ENCODE measurements around the gene FAM114A1. TPM values are rescaled to one million over a fixed set of nuclear protein-coding genes. Genes with fewer than 3 reads are reported as not detected.

Gene FAM114A1
- total and polyA plus RNA-seq, 7 donors, result 5.6 to 20.0 (median 15.4) TPM

- Histone ChIP-seq H3K4me3 (no peak overlapping the region), H3K4me1 (no peaks in the 10 kb centered on the region), H3K9me3 (no peaks in the 10 kb centered on the region), H3K27ac (no peak overlapping the region), H3K36me3 (ENCODE audit: insufficient read depth in 1 of 2, low read depth in 1 of 2) (peaks cover 8 to 85% of the 10 kb centered on the region in 2 donors), H3K27me3 (ENCODE audit: insufficient read depth in 3 of 3, low read length in 2 of 3) (no peaks in the 10 kb centered on the region)
- 78 to 83% (median 80%) methylated on average over 6 of the region's 6 CpGs for WGBS, 3 donors
- DNase-seq (no peak), ATAC-seq (no peak)
- intact Hi-C loops (cut with DNase I), result no loop called here
- no peak for TF ChIP-seq CTCF (IDR thresholded peaks at IDR 0.05)
These were observed 53.1 kb downstream of the FAM114A1 start for GRCh38 chr4:38920677-38921076.

- H3K27me3 ChIP-seq (ENCODE audit: insufficient read depth in 3 of 3, low read length in 2 of 3), result no peaks in the 10 kb centered on the region
- intact Hi-C loops (cut with DNase I), result no loop called here
- ATAC-seq (no peak), DNase-seq (no peak)
- 91 to 98% (median 92%) methylated on average over 3 of the region's 3 CpGs for WGBS, 3 donors
- peaks cover 6 to 85% of the 10 kb centered on the region in 2 donors for H3K36me3 ChIP-seq (ENCODE audit: insufficient read depth in 1 of 2, low read depth in 1 of 2)
- H3K4me1 ChIP-seq, result no peaks in the 10 kb centered on the region
- no peak for TF ChIP-seq CTCF (IDR thresholded peaks at IDR 0.05)
- no peaks in the 10 kb centered on the region for H3K9me3 ChIP-seq
- H3K4me3 ChIP-seq, result no peak overlapping the region
- H3K27ac ChIP-seq, result no peak overlapping the region
These were observed 53.5 kb downstream of the FAM114A1 start for GRCh38 chr4:38921151-38921550.

- Histone ChIP-seq H3K4me1 (no peaks in the 10 kb centered on the region), H3K27me3 (ENCODE audit: insufficient read depth in 3 of 3, low read length in 2 of 3) (no peaks in the 10 kb centered on the region), H3K4me3 (no peak overlapping the region), H3K27ac (no peak overlapping the region), H3K36me3 (ENCODE audit: insufficient read depth in 1 of 2, low read depth in 1 of 2) (peaks cover 0 to 83% of the 10 kb centered on the region in 2 donors), H3K9me3 (no peaks in the 10 kb centered on the region)
- DNase-seq (no peak), ATAC-seq (no peak)
- TF ChIP-seq CTCF (IDR thresholded peaks at IDR 0.05), result no peak
- WGBS, 3 donors, result 38 to 77% (median 69%) methylated on average over 2 of the region's 2 CpGs
- intact Hi-C loops (cut with DNase I), result no loop called here
These were observed 56.1 kb downstream of the FAM114A1 start for GRCh38 chr4:38923746-38924145.

GRCh38 chr4:38924353-38924752 lies 56.7 kb downstream of the FAM114A1 start:
- no peak for TF ChIP-seq CTCF (IDR thresholded peaks at IDR 0.05)

More at GRCh38 chr4:38924353-38924752, 56.7 kb downstream of the FAM114A1 start:
- ATAC-seq (no peak), DNase-seq (no peak)
- 38 to 43% (median 39%) methylated on average over 5 of the region's 5 CpGs for WGBS, 3 donors
- Histone ChIP-seq H3K27ac (no peak overlapping the region), H3K36me3 (ENCODE audit: insufficient read depth in 1 of 2, low read depth in 1 of 2) (peaks cover 0 to 83% of the 10 kb centered on the region in 2 donors), H3K27me3 (ENCODE audit: insufficient read depth in 3 of 3, low read length in 2 of 3) (no peaks in the 10 kb centered on the region), H3K9me3 (no peaks in the 10 kb centered on the region), H3K4me3 (no peak overlapping the region), H3K4me1 (no peaks in the 10 kb centered on the region)
- intact Hi-C loops (cut with DNase I), result no loop called here
